NCI-H187 (cell line): Measurements from ENCODE around the gene LCOR.
"Not testable (repeated sequence)": the region's sequence is repeated elsewhere in the genome, so short reads cannot be mapped to it uniquely, and the experiment has no call there.

Source experiments
- DNase-seq, 2 experiments: peaks; one replicate each; lab custom pipeline; 2025; lab: John Stamatoyannopoulos, UW

Gene LCOR

DNA sequence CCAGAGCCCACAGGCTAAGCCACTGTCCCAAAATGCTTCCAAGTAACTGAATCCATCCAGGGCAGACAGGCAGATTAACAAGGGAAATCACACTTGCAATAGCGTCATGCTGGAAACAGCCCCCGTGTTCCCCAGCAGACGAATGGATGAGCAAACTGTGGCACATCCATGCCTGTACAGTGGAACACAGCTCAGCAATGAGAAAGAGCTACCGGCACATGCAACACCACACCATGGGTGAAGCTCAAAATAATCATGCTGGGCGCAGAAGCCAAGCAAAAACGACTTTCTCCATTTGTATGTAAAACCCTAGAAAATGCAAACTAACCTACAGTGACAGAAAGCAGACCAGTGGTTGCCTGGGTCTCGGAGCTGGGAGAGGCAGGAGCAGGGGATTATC lies 200.5 kb downstream of the LCOR start:
- DNase-seq: no peak

DNA sequence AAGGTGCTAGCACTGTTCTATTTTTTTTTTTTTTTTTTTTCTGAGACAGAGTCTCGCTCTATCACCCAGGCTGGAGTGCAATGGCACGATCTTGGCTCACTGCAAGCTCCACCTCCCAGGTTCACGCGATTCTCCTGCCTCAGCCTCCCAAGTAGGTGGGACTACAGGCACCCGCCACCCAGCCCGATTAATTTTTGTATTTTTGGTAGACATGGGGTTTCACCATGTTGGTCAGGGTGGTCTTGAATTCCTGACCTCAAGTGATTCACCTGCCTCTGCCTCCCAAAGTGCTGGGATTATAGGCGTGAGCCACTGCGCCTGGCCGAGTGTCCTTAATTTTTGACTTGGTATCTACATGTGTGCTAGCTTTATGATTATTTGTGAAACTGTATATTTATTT lies 201.7 kb downstream of the LCOR start:
- DNase-seq: not testable (repeated sequence)

DNA sequence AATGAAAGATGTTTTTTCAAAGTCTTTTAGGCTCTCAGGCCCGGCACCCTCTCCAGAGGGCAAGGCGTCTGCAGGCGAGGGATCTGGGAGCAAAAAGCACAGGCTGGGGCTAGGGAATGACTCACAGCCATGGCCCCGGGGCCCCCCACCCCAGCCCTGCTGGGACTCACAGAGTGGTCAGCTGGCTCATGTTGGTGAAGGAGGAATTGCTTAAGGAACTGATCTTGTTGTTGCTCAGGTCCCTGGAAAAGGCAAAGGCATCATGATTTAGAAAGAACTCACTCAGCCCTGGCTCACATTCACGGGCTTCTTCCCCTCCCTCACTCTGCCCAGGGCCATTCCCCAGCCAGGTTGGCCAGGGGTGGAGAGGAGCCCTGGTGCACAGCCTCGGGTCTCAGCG lies 202.2 kb downstream of the LCOR start:
- no peak for DNase-seq

DNA sequence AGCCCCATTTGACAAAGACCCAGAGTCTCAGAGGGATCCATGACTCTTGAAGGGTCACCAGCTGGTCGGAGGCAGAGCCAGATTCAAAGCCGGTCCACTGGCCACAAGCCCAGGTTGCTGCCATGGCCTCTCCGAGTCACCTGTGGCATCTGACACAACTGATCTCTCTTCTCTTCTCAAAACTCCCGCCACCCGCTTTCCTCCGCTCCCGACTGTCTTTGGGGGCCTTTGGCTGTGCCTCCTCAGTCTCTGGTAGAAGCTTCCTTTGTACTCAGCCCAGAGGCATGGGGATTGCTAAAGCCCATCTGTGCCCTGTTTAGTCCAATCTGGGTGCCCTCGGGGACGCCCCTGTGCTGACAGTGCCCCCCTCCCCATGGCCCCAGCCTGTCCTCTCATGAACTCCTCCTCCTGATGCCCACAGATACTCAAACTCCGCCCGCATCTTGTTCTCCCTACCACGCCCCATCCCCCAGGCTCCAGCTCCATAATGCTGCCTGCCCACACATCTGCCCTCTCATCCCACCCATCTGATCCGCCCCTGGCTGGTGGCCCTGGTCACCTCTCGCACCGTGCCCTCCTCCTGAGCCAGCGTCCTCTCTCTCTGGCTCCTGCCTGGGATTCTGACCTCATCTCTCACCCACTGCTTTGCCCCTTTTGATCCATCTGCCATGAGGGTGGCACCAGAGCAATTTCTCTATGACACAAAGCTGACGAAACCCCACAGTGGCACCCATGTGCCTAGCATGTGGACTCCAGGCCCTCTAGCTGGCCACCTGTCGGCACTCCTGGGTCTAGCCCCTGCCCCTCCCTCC lies 203.1 kb downstream of the LCOR start:
- DNase-seq: no peak

DNA sequence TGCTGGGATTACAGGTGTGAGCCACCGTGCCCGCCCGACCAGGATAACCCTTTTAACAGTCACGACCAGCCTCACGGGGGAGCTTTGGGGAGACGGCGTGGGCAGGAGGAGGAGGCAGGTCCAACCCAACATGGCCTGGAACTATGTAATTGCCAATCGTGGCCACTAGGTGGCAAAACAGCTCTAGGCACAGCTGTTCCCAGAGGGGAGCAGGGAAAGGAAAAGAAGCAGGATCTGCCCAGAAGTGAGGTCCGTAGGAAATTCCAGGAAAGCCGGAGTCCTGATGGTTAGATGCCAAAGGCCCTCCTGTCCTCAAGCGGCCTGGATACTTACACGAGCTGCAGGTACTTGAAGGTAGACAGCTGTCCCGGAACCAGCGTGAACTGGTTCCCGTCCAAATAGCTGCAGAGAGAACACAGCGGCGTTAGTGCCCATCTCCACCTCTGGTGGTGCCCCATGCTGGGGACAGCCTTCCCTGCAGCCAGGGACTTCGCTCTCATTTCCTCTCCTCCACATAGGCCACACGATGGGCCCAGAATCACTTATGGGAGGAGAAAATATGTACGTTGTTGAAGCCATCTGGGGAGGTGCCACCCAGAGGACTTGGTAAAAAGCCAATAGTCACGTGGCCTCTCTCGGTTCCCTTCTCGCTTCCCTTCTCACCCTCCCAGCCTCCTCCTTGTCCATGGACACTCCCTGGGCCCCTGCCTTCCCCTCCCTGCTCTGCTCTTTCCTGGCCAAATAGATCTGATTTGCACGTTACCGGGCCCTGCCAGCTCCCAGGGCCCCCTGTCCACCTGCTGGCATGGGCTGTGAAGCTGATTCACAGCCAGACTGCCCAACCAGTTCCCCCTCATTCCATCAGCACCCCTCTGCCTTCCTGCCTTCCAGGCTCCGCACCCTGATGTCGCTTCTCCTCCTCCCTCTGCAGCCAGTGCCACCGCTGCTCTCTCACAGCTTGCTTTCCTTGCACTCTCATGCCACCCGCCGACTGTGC lies 205.6 kb downstream of the LCOR start:
- DNase-seq: peak; percentile 17 to 18

DNA sequence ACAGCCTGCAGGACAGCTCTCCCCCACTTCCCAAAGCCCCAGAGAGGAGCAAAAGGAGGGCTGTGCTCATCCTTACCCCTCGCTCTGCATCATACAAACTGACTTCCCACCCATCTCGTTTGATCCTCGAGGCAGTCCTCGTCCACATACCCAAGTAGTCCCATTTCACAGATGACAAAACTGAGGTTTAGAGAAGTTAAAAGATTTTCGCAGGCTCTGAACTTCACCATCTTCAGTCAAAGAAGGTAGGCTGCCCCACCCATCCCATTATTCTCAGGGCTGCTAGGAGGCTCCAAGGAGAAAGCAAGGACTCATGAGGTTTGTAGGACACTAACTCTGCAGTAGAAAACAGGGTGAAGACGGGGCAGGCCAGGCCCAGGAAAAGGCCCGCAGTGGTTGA lies 206.6 kb downstream of the LCOR start:
- DNase-seq: no peak

DNA sequence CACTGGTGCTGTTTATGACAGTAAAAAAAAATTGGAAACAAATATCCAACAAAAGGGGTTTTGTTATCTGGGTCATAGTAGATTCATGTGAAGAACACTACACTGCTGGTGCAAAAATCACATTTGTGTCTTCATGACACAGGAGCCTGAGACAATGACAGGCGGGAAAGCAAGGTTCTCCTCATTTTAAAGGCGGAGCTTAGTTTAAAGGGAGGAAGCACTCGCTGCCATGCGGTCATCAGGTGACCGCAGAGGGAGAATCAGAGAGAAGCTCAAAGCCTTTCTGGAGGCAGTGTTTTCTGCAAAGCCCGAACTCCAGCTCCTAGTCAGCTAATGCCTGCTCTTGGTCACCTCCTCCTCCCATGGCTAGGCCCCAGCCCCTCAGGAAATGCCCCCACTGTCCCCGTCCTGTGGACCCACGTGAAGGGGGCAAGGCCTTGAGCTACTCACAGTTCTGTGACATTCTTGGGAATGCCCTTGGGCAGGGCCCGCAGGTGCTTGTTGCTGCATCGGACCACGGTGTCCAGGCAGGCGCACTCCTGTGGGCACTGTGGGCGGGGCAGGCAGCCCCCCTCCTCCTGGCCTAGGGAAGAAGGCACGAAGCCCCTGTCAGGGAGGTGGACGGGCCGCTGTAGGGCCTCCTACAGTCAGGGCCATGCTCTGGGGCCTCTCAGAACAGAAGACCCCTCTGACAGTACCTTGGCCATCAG lies 207.6 kb downstream of the LCOR start:
- DNase-seq: no peak

DNA sequence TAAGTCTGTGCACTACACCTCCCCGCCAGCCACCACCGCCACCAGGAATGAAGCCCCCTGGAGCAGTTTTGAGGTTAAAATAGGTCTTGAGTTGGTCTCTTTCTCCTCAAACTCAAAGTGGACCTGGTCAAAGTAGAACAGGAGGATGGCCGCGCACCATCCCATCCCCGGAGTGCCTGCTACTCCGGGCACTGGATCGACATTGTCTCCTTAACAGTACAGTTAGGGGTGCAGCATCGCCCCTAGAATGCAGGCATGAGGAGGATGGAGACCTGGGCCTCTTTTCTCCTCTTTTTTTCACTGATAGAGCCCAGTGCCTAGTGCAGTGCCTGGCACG lies 208.1 kb downstream of the LCOR start:
- DNase-seq: no peak

DNA sequence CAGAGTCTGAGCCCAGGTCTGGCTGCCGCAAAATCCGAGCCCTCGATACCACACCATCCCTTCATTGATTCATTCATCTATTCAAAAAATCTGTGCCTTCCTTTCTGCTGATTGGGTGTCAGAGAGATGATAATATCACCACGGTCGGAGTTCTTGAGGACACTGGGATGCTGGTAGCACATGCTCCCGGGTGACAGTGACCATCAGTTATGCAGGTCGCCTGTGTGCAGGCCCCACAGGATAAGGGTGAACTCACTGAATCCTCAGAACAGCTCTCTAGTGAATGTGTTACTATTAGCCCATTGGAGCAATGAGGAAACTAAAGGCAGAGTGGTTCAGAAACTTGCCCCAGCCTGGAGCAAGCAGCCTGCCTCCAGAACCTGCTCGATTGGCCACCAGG lies 208.6 kb downstream of the LCOR start:
- no peak for DNase-seq

DNA sequence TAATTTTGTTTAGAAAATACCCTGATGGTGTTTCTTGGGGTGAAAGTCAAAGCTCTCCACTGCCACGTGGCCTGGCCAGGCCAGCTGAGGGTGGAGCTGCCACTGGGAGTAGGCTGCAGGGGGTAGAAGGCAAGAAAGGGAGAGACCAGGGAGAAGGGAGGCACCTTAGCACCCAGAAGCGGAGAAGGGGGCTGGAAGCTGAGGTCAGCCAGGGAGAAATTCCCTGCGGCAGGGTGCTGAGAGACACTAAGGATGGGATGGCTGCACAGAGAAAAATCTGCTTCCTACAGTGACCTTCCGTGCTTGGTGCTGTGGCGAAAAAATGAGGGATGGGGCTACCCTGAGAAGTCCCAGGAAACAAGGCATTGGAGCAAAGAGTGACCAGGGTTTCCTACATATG lies 210.0 kb downstream of the LCOR start:
- no peak for DNase-seq

DNA sequence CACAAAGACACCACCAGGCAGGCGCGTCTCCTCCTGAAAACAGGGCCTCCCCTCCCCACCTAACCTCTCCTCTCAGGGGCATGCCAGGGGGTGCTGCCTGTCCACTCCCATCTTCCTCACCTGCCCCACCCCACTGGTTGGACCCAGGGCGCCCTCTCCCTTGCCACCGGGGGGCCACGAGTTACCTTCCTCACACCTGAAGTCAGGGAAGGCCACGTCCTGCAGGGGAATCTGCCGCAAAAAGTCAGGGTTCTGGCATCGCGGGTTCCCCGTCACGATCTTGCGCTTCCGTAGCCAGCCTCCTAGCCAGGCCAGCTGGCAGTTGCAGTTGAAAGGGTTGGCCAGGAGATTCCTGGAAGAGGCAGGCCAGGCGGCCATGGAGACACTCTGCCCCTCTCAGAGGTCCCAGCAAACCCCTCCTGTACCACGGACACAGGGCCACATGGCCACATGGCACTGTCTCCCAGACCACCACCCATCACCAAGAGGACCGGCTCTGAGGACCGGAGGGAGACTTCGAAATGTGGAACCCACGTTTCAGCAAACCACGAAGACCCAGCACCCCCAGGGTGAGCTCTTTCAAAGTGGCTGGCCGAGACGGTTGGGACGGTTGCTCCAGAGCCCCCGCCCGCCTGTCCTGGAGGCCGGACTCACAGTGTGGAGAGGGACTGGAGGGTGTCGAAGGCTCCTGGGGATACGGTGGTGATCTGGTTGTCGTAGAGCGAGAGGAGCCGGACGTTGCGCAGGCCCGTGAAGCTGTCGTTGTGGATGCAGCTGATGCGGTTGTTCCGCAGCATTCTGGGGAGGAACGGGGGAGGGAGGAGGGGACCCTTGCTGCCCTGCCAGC lies 210.8 kb downstream of the LCOR start:
- DNase-seq: no peak

DNA sequence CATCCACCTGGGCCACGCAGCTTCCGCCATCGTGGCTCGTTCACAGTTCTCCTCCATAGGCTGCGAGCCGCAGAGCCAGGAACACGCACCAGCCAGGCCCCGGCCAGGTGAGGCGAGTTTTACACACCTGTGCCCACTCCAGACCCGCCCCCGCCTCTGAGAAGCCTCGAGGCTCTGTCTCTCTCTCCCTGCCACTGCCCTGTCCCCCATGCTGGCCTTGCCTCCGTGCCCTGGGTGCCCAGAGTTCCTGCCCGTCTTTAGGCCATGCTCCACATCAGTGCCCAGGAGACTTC lies 211.4 kb downstream of the LCOR start:
- DNase-seq: no peak
